ENCODE measurements around the gene EVC. TPM values are rescaled to one million over a fixed set of nuclear protein-coding genes. Genes with fewer than 3 reads are reported as not detected.

The EVC gene
- total and polyA plus RNA-seq, 2 of the 8 experiments (the other 6 are each of a cell fraction or from before 2014, with no cell fraction given): 2.6 to 9.8 TPM

DNA sequence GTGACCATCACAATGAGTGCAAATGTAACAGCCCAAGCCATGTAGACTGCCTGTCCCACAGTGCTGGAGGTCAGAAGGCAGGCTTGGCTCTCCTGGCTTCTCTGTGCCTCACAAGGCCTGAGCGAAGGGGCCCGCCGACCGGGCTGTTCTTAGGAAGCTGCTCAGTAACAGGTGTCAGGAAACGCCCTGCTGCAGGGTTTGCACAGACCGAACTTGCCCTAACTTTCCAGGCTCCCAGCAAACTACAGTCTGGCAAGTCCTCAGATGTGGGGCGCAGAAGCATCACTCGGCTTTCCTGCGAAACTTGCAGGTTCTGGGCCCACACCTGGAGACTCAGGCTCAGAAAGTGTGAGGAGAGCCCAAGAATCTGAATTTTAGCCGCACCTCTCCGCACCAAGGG, 94.3 kb downstream of the EVC start:
- Histone ChIP-seq H3K23ac (ENCODE audit: insufficient read length) (no peak overlapping the region), H3K9ac (replicated peaks in 1 of 4; ENCODE audit: extremely low read depth in 1 of 4, low read depth in 3 of 4, low read length in 3 of 4) (no peak overlapping the region), H2AK5ac (ENCODE audit: low read depth, low read length) (no peak overlapping the region), H3K4me3 (ENCODE audit: extremely low read depth in 1 of 4, insufficient read depth in 2 of 4, low read depth in 3 of 4, low read length in 4 of 4) (no peak overlapping the region), H3K36me3 (ENCODE audit: control insufficient read depth in 2 of 4, insufficient read depth in 4 of 4, low read length in 3 of 4) (peaks cover 0 to 14% (median 4%) of the 10 kb centered on the region in 4 experiments; a peak in 3 of 8 replicates), H3K56ac (replicated peaks; ENCODE audit: insufficient read length, low read depth, low read length) (no peak overlapping the region), H3K27me3 (replicated peaks in 1 of 4; ENCODE audit: control insufficient read depth in 3 of 4, extremely low read depth in 1 of 4, insufficient read depth in 3 of 4, low read length in 3 of 4) (no peaks in the 10 kb centered on the region), H3K4ac (replicated peaks; ENCODE audit: insufficient read length, low read depth, low read length) (no peak overlapping the region), H3K23me2 (ENCODE audit: low read depth, low read length) (no peaks in the 10 kb centered on the region), H3K79me1 (ENCODE audit: low read depth, low read length) (no peaks in the 10 kb centered on the region), H4K20me1 (replicated peaks in 1 of 2; ENCODE audit: control insufficient read depth in 1 of 2, insufficient read depth in 2 of 2, low read length in 2 of 2) (peaks cover 0 to 12% of the 10 kb centered on the region in 2 experiments), H2BK20ac (ENCODE audit: low read length) (no peak overlapping the region), H4K91ac (replicated peaks; ENCODE audit: insufficient read length, low read length) (no peak overlapping the region), H2BK5ac (ENCODE audit: low read depth, low read length) (no peak overlapping the region), H2BK12ac (ENCODE audit: low read depth, low read length) (no peak overlapping the region), H2AFZ (ENCODE audit: low read length) (no peak overlapping the region), H3K14ac (ENCODE audit: insufficient read length) (no peak overlapping the region), H4K8ac (ENCODE audit: extremely low read depth, insufficient read depth, low read length) (peak overlapping the region; percentile 48; the same call in 1 of the 2 replicates), H2BK120ac (replicated peaks; ENCODE audit: low read depth, low read length) (no peak overlapping the region), H3K18ac (ENCODE audit: extremely low read depth, low read length) (no peak overlapping the region), H2BK15ac (ENCODE audit: low read length) (no peak overlapping the region), H3K9me3 (ENCODE audit: insufficient read depth in 2 of 2, low read depth in 1 of 2, low read length in 1 of 2) (no peaks in the 10 kb centered on the region), H3K4me1 (replicated peaks in 1 of 4; ENCODE audit: control insufficient read depth in 3 of 4, insufficient read depth in 4 of 4, low read length in 3 of 4) (no peaks in the 10 kb centered on the region), H3K4me2 (ENCODE audit: insufficient read depth in 1 of 2, low read depth in 2 of 2, low read length in 2 of 2) (no peak overlapping the region), H4K5ac (ENCODE audit: insufficient read length, low read depth, low read length) (no peak overlapping the region), H3K79me2 (ENCODE audit: control insufficient read depth in 1 of 2, insufficient read depth in 2 of 2, low read length in 2 of 2) (no peaks in the 10 kb centered on the region), H3K27ac (ENCODE audit: low read depth, low read length) (no peak overlapping the region)
- ChIA-PET CTCF (ENCODE audit: partially characterized antibody) (interaction anchor here (0.7 to 3.6 kb wide), 3 partner anchors 14 to 26 kb away, joined by 3 to 14 read pairs (median 7); no protein-coding TSS in a partner anchor), POLR2A (ENCODE audit: partially characterized antibody) (interaction anchor here (1.8 kb wide), 1 partner anchor 12 kb away, joined by 6 read pairs; no protein-coding TSS in a partner anchor)
- no peak for DNase-seq (ENCODE audit: low read depth in 1 of 2, low spot score in 2 of 2)
- FAIRE-seq: no peak
- 87% methylated on average over 11 of the region's 11 CpGs; no CpG with 5 or more reads in 1 of the 2 experiments for WGBS, 2 experiments (ENCODE audit: extremely low coverage in 1 of 2, insufficient coverage in 1 of 2, insufficient read length in 1 of 2, insufficient replicate concordance in 2 of 2, low coverage in 1 of 2, low lambda C conversion rate in 2 of 2, missing lambda C conversion rate in 1 of 2)
- no peak for TF ChIP-seq SRF (IDR thresholded peaks at IDR 0.05; ENCODE audit: low read depth, low read length)
- TF ChIP-seq RBBP5 (IDR thresholded peaks at IDR 0.05; ENCODE audit: borderline replicate concordance, low read depth, low read length): no peak
- TF ChIP-seq JUN (IDR thresholded peaks at IDR 0.05; ENCODE audit: low read depth, low read length): no peak
- no peak for TF ChIP-seq CEBPB (IDR thresholded peaks at IDR 0.05; ENCODE audit: low read depth, low read length)
- TF ChIP-seq CBX8 (IDR thresholded peaks at IDR 0.05; ENCODE audit: borderline replicate concordance, low read depth, low read length): no peak
- TF ChIP-seq FOSL1 (IDR thresholded peaks at IDR 0.05; ENCODE audit: insufficient read depth, low read depth, low read length): no peak
- TF ChIP-seq ASH2L (IDR thresholded peaks at IDR 0.05; ENCODE audit: low read length): no peak
- TF ChIP-seq SP1 (IDR thresholded peaks at IDR 0.05; ENCODE audit: low read depth, low read length): no peak

Measured in H1 (cell line).